Epithelial cell of proximal tubule (primary cell): Measurements from ENCODE around the gene GJA3. TPM values are rescaled to one million over a fixed set of nuclear protein-coding genes. Genes with fewer than 3 reads are reported as not detected.

Experiments used
- DNase-seq: peaks from one replicate; pipeline ENCODE4 v3.0.0-alpha.2; 2011; ENCODE audit warnings: low read depth
- H3K4me3 ChIP-seq: 2 replicates; pipeline ENCODE4 v1.5.1; 2011; ENCODE audit warnings: low read depth, mild to moderate bottlenecking, low read length
- total RNA-seq: library from RNA; depleted of rRNA; stranded (reverse); fragments of >200 nt; gene quantifications from 2 replicates; pipeline ENCODE4 v1.2.3, GENCODE V29; 2015
- TF ChIP-seq, protein P1 (sequence below): conservative IDR thresholded peaks from 2 replicates; pipeline ENCODE4 v1.5.1; 2012; ENCODE audit warnings: low read depth, mild to moderate bottlenecking, low read length

The GJA3 gene
- 0.14 and 0.58 TPM in 2 replicates for total RNA-seq

- TF ChIP-seq, protein P1, sequence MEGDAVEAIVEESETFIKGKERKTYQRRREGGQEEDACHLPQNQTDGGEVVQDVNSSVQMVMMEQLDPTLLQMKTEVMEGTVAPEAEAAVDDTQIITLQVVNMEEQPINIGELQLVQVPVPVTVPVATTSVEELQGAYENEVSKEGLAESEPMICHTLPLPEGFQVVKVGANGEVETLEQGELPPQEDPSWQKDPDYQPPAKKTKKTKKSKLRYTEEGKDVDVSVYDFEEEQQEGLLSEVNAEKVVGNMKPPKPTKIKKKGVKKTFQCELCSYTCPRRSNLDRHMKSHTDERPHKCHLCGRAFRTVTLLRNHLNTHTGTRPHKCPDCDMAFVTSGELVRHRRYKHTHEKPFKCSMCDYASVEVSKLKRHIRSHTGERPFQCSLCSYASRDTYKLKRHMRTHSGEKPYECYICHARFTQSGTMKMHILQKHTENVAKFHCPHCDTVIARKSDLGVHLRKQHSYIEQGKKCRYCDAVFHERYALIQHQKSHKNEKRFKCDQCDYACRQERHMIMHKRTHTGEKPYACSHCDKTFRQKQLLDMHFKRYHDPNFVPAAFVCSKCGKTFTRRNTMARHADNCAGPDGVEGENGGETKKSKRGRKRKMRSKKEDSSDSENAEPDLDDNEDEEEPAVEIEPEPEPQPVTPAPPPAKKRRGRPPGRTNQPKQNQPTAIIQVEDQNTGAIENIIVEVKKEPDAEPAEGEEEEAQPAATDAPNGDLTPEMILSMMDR, result no peak
- DNase-seq, result no peak
- H3K4me3 ChIP-seq, result peak within 1 kb of the TSS; percentile 47
These were observed at the start of gene GJA3 for GRCh38 chr13:20160306-20161274. Gene GJA3 (minus strand): TSS chr13:20161052. CDS start chr13:20143288, 17,764 bp downstream.

GRCh38 chr13:20209948-20210347, 49.1 kb upstream of the GJA3 start:
- no peak for DNase-seq
- no peak overlapping the region for H3K4me3 ChIP-seq
- TF ChIP-seq, protein P1, result no peak

GRCh38 chr13:20206698-20207235, 45.9 kb upstream of the GJA3 start:
- no peak for DNase-seq
- TF ChIP-seq, protein P1, result no peak
- H3K4me3 ChIP-seq, result no peak overlapping the region

DNA sequence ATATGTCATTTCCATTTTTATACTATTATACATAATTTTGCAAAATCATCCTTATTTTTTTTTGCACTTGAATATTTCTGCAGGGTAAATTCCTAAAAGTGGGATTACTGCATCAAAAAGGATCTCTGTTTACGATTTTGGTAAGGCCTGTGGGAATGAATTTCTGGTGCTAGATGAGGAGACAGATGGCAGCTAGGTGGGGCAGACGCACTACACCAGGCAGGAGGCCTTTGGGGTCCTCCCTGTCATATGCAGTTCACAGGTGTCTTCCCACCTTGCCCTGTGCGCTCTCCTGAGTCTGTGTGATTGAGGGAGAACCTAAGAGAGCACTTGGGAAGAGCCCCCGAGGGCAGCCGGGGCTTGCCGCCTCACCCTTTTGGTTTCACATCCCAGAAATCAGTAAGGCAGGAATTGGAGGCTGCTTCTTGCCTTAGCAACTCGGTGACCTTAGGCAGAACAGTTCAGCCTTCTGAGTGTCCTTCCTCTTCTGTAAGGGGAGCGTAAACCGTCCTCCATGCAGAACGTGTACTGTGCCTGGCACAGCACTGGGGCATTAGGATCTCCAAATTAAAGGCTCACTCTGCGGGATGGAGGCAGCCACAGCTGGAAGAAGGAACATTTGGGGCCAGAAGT, 45.3 kb upstream of the GJA3 start:
- TF ChIP-seq, protein P1, result no peak
- no peak overlapping the region for H3K4me3 ChIP-seq
- DNase-seq, result no peak

DNA sequence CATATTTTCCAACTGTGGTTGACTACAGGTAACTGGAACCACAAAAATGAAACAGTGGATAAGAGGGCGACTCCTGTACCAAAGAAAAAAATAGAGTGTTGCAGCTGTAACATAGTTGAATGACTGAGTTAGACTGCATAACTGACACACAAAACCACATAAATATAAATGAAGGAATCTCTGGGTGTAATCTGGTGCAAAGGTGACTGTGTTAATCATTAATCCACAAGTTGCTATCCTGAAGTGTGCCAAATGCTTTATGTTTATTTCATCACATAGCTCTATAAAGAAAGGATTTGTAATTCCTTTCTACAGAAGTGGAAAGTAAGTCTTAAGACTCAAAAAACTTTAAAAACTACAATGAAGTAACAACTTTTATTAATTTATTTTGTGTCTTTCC, 37.9 kb upstream of the GJA3 start:
- no peak for DNase-seq
- TF ChIP-seq, protein P1, result no peak
- no peak overlapping the region for H3K4me3 ChIP-seq

DNA sequence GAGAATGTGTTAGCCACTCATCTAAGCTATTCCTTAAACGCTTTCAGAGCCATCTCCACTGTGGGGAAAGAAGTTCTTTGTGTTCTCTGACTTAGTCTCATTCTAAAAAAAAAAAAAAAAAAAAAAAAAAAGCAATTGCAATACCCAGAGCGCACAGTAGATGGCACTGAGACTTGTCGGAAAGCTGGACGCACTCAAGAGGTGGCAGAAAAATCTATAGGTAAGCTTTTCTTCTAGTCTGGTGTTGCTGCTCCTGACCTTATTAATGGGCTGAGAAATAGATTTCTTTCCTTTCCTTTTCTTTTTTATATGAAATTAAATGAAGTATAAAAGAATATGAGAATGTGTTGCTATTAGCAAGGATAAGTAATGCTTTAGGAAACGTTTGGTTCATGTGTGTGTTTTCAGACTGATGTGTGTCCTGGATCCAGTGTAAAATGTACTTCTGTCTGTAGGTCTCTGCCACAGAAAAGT, 36.5 kb upstream of the GJA3 start:
- H3K4me3 ChIP-seq, result no peak overlapping the region
- no peak for DNase-seq
- TF ChIP-seq, protein P1, result peak; percentile 79
